UCSD-AML1 (cell line): Measurements from ENCODE around the gene EML4.
A peak's percentile ranks its signal among the peaks of the same experiment; 100 is the strongest.

Source experiments
- DNase-seq: peaks from one replicate; lab custom pipeline; 2025; ENCODE audit not compliant: unreplicated experiment; lab: John Stamatoyannopoulos, UW

EML4 gene

DNA sequence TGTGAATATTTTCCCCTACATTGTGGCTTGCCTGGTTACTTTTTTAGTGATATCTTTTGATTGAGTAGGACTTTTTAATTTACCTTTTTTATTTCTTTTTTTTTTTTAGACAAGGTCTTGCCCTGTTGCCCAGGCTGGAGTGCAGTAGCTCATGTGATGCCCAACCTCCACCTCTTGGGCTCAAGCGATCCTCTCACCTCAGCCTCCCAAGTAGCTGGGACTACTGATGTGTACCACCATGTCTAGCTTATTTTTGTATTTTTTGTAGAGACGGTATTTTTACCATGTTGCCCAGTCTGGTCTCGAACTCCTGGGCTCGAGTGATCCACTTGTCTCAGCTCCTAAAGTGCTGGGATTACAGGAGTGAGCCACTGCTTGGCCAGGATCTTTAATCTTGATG is 25.3 kb downstream of the EML4 start:
- DNase-seq: no peak

DNA sequence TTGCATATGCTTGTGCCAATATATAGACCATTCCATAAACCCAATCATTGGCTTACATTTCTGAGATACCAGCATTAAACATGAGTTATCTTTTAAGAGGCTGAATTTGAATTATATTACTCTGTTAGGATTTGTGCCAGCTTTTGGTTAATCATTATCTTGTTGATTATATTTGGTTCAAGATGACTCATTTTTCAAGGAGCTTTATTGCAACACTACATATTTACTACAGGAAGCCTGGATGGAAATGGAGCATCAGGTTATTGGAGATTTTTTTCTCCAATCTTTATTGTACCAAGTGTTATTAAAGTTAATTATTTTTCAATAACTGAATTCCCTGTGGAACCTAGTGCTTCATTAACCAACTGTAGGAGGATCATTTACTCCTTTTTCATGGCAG is 26.4 kb downstream of the EML4 start:
- no peak for DNase-seq

DNA sequence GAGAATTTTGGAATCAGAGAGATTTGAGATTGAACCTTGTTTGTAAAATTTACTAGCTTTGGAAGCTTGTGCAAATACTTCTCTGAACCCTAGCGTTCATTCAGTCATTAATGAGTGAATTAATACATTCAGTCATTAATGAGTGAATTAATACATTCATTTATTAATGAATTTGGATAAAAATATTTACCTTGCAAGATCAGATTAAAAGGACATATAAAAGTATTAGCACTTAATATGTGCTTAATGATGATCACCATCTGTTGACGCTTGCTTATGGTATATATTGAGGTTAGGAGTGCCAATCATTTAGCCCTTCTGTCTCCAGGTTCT is 26.9 kb downstream of the EML4 start:
- DNase-seq: no peak

DNA sequence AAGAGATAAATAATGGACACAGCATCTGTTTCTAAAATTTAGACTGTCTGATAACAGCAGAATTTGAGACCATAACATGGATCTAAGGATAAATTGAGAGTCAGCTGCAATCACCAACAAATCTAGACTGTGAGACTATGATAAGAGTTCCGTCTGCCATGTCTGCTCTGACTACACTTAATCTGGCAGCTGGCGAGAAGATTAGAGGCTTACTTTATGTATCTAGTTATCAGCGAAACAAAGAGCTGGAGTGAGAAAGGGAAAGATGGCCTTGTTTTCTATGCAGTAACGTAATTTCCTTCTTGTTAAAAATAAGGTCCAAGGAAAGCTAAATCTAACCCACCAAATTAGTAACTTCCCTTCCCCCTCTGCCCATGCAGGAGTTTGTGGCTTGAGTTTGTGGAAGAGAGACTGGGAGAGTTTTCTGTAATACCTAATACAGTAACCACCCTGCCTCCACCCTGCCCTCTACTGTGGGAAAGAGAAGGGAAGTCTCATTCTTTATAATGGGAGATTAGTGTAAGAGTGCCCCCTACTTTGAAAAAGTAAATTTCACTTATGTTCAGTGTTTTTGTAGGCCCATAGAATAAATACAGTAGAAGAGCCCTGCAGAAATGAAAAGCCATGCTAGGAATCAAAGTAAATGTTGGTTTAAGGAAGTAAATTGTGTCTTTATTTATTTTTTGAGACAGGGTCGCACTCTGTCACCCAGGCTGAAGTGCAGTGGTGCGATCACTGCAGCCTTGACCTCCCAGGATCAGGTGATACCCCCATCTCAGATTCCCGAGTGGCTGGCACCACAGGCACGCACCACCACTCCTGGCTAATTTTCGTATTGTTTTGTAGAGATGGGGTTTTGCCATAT is 27.5 kb downstream of the EML4 start:
- DNase-seq: peak; percentile 31

GRCh38 chr2:42197792-42198191 is 28.6 kb downstream of the EML4 start:
- no peak for DNase-seq

DNA sequence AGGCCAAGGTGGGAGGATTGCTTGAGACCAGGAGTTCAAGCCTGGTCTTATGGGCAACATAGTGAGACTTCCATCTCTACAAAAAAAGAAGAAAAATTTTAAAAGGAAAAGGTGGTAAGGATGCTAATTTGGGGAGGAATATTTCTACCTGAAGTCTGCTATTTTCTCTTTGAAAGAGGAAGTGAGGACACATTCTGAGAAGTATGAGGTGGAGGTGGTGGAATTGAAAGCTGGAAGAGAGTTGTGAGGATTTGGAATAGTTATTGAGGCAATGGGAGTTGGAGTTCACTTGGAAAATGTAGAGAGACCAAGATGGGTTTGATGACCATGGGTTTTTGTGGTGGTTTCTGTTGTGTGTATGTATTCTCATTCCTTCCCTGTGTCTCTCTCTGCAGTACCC is 29.3 kb downstream of the EML4 start:
- no peak for DNase-seq

DNA sequence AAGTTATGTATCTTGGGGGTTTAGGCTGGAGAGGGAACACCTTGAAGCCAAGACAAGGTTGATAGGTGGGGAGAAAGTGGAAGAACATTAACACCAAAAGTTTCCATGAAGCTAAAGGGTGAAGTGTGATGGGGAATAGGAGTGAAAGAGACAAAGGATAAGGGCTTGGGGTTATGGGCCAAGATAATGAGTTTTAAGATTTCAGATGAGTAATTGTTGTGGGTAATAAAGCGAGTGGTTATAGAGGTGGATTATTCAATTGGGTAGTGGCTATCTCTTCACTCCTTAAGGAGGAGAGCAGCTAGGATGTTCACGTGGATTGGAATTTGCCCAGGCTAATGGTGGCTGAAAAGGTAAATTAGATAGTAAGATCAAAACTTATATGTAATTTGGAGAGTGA is 29.8 kb downstream of the EML4 start:
- no peak for DNase-seq

- DNase-seq: no peak
Measured at GRCh38 chr2:42199626-42200025, 30.5 kb downstream of the EML4 start.

- no peak for DNase-seq
Measured at GRCh38 chr2:42200926-42201855, 32.0 kb downstream of the EML4 start.

DNA sequence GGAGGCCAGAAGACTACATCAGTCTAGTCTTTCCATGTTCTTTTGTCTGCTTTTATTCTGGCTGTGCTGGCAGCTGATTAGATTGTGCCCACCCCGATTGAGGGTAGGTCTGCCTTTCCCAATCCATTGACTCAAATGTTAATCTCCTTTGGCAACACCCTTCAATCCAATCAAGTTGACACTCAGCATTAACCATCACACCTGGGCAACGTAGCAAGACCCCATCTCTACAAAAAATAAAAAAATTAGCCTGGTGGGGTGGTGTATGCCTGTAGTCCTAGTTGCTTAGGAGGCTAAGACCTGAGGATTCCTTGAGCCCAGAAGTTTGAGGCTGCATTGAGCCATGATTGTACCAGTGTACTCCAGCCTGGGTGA is 33.5 kb downstream of the EML4 start:
- no peak for DNase-seq

DNA sequence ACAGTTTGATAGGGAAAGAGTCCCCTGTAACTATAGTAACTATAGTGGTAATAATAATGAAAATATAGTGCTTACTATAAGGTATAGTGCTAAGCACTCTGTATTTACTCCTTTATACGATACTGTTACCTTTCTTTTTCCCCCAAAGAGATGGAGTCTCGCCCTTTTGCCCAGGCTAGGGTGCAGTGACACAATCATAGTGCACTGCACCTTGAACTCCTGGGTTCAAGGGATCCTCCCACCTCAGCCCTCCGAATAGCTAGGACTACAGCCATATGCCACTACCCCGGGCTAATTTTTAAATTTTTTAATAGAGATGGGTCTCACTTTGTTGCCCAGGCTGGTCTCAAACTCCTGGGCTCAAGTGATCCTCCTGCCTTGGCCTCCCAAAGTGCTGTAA is 34.6 kb downstream of the EML4 start:
- DNase-seq: no peak

DNA sequence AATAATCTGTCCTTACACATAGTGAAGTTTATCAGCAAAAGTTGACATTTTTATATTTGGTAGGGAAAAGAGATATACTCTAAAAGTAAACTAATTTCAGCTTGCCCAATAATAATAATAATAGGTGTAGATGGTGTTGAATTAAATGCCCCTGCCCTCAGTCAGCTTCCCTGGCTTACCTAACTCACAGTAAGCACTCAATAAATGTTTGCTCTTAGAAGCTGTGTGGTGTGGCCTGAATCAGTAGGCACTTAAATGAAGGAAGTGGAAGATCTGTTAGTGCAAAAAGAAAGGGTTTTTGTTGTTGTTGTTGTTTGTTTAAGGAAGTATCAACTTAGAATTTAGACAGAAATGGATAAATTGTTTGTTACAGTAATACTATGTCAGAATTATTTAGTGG is 36.2 kb downstream of the EML4 start:
- DNase-seq: no peak

DNA sequence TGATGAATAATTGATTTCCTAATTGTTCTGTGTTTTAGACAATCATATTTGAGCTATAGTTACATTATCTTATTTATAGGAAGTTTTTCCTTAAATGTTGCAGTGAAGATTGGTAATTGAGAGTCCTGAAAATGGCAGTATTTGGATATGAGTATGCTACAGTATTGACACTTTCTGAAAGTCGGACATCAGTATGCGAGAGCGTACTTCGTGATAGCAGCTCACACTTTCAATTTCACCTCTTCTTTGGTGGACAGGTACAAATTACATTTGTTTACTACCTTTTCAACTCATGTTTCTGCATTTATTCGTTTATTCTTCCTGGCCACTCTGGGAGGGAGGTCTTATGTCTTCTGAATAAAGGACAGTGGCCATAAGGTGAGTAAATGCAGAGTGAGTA is 38.7 kb downstream of the EML4 start:
- DNase-seq: no peak

GRCh38 chr2:42210203-42210602 is 41.0 kb downstream of the EML4 start:
- DNase-seq: no peak

GRCh38 chr2:42211291-42211690 is 42.1 kb downstream of the EML4 start:
- no peak for DNase-seq

DNA sequence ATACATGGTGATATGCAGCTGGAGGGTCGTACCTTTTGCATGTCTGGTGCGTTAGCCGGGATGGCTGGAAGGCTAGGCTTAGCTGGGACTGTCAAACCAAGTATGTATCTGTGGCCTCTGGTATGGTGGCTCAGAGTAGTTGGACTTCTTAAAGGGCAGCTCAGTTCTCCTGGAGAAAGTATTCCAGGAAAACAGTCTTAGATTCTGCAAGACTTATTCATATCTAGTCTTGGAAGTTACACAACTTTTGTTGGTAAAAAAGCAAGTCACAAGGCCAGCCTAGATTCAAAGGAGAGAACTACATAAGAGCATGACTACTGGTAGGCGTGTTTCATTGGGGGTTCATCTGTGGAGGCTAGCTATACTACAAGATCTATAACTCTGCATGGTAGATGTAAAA is 45.5 kb downstream of the EML4 start:
- no peak for DNase-seq

DNA sequence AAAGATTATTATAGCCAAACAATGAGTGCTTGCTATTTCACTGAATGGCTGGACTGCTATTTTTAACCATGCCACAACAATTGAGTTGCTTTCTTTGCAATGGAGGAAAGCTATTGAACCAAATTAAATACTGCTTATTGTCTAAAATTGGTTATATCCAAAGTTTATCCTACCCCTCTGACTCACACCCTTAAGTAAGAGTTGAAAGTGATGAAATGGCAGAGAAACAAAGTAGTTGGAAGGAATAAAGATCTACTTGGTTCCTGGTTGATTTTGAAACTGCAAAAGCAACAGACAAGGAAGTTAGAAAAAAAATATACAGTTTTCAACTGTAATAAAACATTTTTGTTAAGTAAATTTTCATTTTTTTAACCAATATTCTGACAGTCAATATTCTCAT is 47.5 kb downstream of the EML4 start:
- no peak for DNase-seq

DNA sequence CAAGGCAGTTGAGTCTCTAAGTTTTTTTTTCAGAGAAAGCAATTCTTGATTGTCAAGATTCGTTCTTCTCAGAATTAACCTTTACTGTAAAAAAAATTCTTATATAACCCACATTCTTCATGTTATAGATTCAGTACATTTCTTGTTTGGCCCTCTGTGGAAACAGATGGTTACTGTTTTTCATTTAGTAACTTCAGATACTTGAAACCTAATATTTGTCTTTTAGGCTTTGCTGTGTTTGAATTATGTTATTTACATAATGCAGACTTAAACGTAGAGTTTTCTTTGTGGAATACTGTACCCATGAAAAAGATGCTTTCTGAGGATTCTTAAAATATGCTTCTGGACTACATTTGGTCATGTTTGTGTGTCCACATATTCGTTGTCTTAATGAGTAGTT is 48.2 kb downstream of the EML4 start:
- DNase-seq: no peak

DNA sequence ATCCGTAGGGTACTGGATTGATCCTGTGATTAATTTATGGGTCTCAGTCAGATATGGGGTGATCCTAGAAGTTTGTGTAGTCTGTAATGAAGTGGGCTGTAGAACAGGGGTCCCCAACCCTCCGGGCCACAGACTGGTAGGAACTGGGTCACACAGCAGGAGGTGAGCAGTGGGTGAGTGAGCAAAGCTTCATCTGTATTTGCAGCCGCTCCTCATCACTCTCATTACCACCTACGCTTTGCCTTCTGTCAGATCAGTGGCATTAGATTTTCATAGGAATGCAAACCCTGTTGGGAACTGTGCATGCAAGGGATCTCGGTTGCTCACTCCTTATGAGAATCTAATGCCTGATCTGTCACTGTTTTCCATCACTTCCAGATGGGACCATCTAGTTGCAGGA is 48.8 kb downstream of the EML4 start:
- DNase-seq: no peak

- no peak for DNase-seq
Measured at GRCh38 chr2:42218712-42219111, 49.6 kb downstream of the EML4 start.

- no peak for DNase-seq
Measured at GRCh38 chr2:42219160-42219559, 50.0 kb downstream of the EML4 start.

GRCh38 chr2:42220566-42220965 is 51.4 kb downstream of the EML4 start:
- DNase-seq: no peak
